HG02973 (cell line): ENCODE measurements around the gene RIPK4.

Experiments used
- ATAC-seq: cut with Tn5 transposase; IDR thresholded peaks from one replicate; pipeline ENCODE4 v1.9.1; 2021; ENCODE audit warnings: moderate library complexity; ENCODE audit not compliant: unreplicated experiment

The RIPK4 gene

GRCh38 chr21:41770901-41771624 is 4.2 kb upstream of the RIPK4 start:
- ATAC-seq: no peak

GRCh38 chr21:41769933-41770332 is 3.1 kb upstream of the RIPK4 start:
- ATAC-seq: no peak

DNA sequence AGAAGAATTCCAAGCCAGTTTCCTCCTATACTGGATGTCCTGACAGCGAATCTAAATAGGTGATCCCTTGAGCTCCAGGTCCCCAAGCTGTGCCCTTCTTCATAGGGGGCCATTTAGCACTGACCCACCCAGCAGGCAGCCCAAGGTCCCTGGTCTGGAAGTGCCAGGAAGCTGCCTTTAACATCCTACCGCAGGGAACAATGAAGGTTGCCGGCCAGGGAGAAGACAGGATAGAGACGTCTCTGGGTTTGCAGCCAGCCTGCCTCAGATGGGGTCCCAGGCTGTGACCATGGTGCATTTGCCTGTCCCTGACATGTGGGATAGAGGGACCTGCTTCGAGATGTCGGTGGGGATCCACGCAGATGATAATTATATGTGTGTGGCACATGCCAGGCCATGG is 2.7 kb upstream of the RIPK4 start:
- ATAC-seq: no peak

- ATAC-seq: no peak
Measured at GRCh38 chr21:41769111-41769510, 2.3 kb upstream of the RIPK4 start.

DNA sequence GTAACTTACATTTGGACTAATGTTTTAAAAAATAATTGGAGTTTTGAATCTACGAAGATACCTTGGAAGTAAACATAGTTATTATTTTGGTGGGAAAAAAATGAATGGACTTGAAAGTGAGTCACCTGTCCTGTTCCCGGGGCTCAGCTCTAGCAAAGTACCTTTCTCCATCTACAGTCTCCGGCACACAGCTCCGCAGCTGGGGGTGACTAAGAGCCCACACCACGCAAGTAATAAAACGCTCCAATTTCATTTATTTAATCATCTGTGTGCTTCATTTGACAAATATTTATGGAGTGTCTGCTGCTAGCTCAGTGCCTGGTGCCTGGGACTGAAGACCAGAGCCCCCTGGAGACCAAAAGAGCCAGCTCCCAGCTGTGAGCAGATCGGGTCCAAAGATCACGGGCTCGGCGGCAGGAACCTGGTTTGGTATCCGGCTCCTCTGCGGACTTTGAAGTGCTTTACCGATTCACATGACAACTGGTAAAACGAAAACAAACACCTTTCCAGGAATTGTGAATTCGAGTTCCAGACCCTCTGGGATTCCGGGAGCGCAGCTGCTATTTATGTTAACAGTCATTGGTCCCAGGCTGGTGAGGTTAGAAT is 1.7 kb upstream of the RIPK4 start:
- no peak for ATAC-seq

- ATAC-seq: no peak
Measured at GRCh38 chr21:41767606-41768436, 969 bp upstream of the RIPK4 start.

DNA sequence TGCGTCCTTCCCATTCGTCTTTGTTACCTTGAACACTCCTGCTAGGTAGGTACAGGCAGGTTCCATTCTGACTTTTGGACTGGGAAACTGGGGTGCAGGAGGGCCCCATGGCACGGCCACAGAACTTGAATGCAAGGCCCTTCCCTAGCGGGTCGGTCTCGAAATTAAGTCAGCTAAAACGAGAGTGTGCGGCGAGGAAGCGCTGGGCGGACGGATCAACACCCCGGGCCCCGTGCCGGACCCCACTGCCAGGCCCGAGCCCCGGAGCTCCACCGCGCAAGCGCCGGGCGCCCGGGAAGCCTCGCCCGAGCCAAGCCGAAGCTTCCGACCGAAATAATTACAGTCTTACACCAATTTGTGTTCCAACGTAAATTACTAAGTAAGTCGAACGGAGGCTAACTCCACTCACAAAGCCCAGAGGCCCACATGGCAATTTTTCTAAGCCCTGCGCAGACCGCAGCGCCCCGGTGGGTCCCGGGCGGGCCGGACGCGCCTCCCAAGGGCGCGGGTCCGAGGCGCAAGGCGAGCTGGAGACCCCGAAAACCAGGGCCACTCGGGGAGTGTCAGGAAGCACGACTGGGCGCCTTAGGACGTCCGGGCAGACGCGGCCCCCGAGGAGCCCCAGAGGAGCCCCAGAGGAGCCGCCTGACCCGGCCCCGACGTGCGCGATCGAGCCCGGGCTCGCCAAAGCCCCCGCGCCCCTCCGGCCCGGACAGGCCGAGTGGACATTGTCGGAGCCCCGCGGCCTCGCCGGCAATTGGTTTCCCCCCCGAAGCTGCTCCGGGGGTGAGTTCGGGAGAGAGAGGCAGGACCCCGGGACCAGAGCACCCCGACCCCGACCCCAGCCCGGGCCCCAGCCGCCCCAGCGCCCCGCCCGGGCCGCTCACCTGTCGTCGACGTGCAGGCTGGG is 624 bp downstream of the RIPK4 start:
- no peak for ATAC-seq

DNA sequence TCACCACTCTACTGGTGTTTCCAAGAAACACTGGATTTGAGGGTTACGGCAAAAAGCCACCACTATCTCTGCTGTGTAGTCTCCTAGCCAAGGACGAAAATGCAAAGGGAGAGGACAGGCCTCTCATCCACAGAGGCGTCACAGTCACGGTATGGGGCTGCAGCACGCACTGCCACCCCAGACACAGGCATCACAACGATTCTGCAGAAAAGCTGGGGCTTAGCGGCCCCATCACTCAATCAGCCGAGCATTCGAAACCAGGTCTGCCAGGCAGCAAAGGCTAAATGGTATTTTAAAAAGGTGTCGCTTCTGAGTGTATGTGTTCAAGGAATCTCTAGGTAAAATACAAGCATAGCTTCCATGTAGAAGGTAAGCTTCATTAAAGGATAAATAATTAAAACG is 1.4 kb downstream of the RIPK4 start:
- ATAC-seq: no peak

GRCh38 chr21:41764558-41765419 is 2.1 kb downstream of the RIPK4 start:
- no peak for ATAC-seq

- ATAC-seq: no peak
Measured at GRCh38 chr21:41763996-41764395, 2.9 kb downstream of the RIPK4 start.

GRCh38 chr21:41763398-41763931 is 3.4 kb downstream of the RIPK4 start:
- ATAC-seq: no peak

- ATAC-seq: no peak
Measured at GRCh38 chr21:41762753-41763152, 4.1 kb downstream of the RIPK4 start.

DNA sequence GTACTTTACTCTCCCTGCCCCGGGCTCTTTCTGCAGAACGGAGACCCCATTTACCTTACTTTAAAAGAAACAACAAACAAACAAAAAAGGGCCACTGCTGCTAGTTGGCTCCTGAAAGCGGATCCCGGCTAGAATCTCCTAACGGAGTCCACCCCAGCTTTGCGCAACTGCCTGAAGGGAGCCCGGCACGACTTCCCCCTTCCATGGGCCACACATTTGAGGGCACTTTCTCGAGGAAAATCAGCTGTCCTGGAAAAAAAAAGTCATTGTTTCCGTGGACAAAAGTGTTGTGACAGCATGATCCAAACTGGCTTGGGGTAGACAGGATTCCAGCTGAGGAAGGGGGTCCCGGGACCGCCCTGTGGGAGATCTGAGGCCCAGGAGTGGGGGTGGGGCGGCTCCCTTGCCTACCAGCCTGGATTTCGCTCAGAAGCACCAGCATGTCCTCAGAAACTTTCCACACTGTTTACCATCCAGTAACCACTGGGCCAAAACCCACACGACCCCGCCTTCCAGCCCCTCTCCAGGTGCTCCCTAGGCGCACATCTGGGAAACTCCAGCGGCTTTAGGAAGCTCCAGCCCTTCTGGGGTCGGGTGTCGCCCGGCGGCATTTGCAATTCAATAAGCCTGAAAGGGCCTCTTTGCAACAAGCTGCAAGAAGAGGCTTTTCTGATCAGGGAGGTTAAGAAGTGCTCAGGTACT is 4.8 kb downstream of the RIPK4 start:
- no peak for ATAC-seq

GRCh38 chr21:41761211-41761933 is 5.5 kb downstream of the RIPK4 start:
- no peak for ATAC-seq

GRCh38 chr21:41760411-41760810 is 6.4 kb downstream of the RIPK4 start:
- ATAC-seq: no peak

- no peak for ATAC-seq
Measured at GRCh38 chr21:41759926-41760325, 6.9 kb downstream of the RIPK4 start.

GRCh38 chr21:41759214-41759840 is 7.5 kb downstream of the RIPK4 start:
- no peak for ATAC-seq

GRCh38 chr21:41758550-41758949 is 8.3 kb downstream of the RIPK4 start:
- ATAC-seq: no peak
